Measurements from ENCODE around the gene MYLK.

The MYLK gene

DNA sequence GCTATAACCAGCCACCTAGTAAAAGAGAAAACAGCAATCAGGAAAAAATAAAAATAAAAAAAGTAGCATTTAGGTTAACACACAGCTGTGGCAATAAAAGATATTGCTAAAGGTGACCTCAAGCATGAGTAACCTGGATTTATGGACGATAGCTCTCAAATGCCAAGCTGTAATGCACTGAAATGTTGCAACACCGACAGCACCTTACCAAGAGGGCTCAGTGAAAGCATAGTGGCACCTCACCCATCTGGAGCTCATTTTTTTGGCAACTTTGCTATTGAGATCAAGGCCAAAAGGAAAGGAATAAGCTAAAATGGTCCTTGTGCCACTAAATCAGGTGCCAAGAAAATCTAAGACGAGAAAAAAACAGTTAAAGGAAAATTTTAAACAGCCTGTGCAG is 301.8 kb downstream of the MYLK start:
- no peak for DNase-seq

DNA sequence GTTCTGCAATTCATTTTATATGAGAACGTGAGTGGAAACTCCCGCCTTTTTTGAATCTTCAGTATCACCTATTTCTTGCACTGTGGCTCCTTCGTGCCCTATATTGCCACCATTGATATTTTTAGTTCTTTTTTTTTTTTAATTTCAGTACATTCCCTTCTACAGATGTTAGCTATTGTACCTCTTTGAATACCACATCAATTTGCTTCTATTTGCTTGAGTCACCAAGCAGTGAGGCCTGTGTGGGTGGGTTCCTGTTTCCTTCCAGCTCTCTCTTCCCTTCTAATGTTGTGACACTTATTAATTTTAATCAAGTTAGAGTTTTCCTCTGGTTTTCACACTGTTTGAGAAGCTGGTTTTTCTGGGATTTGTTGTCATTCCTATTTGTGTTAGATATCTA is 308.0 kb downstream of the MYLK start:
- no peak for DNase-seq

DNA sequence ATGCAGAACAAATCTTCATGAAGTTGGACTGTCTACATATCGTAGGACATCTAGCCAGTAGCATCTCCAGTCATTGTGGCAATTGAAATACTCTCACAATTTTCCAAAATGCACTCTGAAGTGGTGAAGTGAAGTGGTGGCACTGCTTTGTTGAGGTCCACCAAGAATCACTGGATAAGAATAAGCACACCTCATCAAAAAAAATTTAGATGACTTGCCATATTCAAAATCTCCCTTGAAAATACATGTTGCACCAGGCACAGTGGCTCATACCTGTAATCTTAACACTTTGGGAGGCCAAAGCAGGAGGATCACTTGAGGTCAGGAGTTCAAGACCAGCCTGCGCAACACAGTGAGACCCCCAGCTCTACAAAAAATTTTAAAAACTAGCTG is 312.2 kb downstream of the MYLK start:
- DNase-seq: no peak

DNA sequence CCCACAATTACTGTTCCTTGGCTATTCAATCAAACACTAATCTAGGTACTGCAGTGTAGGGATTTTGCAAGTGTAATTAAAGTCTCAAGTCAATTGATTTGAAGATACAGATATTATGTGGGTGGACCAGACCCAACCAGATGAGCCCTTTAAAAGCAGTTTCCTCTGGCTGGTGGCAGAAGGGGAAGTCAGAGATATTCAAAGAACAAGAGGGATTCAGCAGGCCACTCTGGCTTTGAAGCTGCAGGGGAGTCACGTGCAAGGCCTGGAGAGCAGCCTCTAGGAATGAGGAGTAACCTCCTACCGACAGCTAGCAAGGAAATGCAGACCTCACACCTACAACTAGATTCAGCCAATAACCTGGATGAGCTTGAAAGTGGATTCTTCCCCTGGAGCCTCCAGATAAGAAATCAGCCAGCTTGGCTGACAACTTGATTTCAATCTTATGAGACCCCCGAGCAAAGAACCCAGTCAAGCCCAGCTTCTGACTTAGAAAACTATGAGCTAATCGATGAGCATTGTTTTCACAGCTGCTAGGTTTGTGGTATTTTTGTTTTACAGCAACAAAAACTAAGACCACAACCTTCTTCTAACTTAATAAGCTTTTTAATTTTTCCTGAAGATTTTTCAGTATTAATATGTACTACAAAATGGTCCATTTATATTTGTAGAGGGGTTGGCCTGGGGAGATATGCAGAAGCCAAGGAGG is 312.7 kb downstream of the MYLK start:
- no peak for DNase-seq

DNA sequence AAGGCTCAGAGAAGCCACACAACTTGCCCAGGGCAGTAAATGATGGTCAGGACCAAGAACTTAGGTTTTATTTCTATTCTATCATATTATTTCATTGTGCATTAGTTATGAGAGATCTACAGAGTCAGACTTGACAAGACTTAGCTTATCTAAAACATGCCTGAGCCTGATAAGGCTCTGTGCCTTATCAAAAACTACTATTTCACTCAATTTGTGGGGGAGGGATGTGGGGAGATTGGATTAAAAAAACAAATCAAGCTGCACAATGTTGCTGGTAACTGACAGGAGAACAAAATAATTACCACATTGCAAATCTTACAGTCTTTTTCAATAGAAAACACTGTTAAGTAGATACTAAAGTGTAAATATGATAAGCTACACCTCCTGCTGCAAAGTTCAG is 315.3 kb downstream of the MYLK start:
- DNase-seq: no peak

DNA sequence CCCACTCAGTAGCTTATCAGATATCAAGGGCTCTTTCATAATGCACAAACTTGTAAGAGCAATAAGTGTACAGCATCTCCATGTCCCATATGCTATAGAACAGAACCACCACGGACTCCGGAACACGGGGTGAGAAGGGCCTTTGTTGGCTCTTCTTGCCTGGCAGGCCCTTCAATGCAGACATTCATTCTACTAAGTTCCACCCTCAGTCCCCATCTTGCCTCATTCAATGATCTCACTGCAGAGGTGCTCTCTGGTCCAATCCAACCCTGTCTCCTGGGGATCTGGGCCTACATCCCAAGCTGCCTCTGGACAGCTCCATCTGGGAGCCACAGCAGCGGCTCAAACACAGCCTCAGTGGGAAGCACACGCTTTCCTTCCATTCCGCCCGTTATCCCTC is 316.1 kb downstream of the MYLK start:
- DNase-seq: no peak

DNA sequence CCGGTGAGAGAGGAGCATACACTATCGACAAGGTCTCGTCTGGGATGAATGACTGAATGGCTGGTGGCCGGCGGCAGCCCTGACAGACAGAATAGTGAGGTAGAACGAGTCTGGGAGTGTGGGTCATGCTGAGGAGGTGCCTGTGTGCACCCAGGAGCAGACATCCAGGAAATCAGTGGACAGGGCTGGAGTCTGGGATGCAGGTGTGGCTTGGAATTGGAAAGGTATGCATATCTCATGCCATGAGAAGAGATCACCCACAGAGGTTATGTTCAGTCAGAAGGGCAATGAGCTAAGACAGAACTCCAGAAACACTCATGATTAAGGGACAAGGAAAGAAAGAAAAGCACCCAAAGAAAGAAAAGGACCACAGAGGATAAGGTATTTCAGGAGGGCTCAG is 320.1 kb downstream of the MYLK start:
- no peak for DNase-seq

DNA sequence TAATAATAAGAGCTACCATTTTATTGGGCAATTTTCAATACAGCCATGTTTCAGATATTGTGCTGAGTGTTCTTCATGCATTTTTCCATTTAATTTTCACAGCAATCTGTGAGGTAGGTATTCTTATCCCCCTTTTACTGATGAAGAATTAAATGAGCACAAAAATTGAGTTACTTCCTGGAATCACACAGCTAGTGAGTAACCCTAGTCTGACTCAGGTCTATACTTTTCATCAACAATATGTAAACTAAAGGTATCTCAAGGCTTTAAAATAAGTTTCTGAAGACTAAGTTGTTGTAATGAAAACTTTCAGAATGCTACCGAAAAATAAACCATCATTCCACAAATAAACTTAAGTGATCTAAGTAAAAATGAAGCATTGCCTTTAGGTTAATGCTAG is 321.6 kb downstream of the MYLK start:
- DNase-seq: no peak

DNA sequence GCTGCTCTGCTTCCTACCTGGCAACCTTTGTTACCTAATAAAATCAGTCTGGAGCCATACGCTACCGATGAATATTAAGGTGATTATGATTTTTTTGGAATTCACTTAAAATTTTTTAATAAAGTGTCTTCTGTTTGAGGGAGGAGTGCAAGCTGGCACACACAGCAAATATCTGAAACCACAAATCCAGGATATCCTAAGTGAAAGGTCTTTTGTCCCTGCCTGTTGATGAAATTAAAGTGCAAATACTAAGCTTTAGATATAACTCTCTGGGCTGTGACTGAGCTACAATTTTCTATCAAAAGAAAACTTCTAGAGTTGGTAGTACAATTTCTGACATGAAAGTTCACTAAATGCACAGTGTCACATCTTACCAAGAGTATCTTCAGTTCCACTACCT is 322.9 kb downstream of the MYLK start:
- DNase-seq: no peak
